PFSK-1 (cell line): ENCODE data around the gene LAMA1.

Experiments used
- FOXP2 ChIP-seq: optimal IDR thresholded peaks from 2 replicates; pipeline ENCODE3; 2011; ENCODE audit warnings: borderline replicate concordance, control low read depth, inconsistent platforms; ENCODE audit not compliant: insufficient read depth; ENCODE audit errors: extremely low read length, extremely low read depth
- POLR2AphosphoS5 ChIP-seq: IDR thresholded peaks from 2 replicates; pipeline ENCODE4 v1.6.1; 2012; ENCODE audit warnings: low read depth, mild to moderate bottlenecking, control low read depth, low read length, moderate library complexity
- REST ChIP-seq, 2 experiments: IDR thresholded peaks; 2 replicates each; pipeline versions ENCODE4 v1.6.1 to v1.8.0; 2011 to 2012; ENCODE audit warnings: low read depth in 2 of 2, low read length in 2 of 2, control low read depth in 1 of 2, inconsistent platforms in 1 of 2, mild to moderate bottlenecking in 1 of 2, moderate library complexity in 1 of 2; ENCODE audit not compliant: insufficient read depth in 1 of 2
- SIN3A ChIP-seq: IDR thresholded peaks from 2 replicates; pipeline ENCODE4 v1.6.1; 2012; ENCODE audit warnings: mild to moderate bottlenecking, low read length, moderate library complexity, borderline replicate concordance; ENCODE audit not compliant: insufficient read depth
- TAF1 ChIP-seq: IDR thresholded peaks from 2 replicates; pipeline ENCODE4 v1.6.1; 2012; ENCODE audit warnings: low read length, control low read depth, borderline replicate concordance; ENCODE audit not compliant: insufficient read depth

The LAMA1 gene

GRCh38 chr18:7147399-7147798 lies 29.8 kb upstream of the LAMA1 start:
- TF ChIP-seq REST (IDR thresholded peaks at IDR 0.05; ENCODE audit: insufficient read depth in 1 of 2, low read depth in 2 of 2, low read length in 2 of 2) = no peak
- TF ChIP-seq SIN3A = no peak
- no peak for TF ChIP-seq POLR2AphosphoS5

- TF ChIP-seq REST (IDR thresholded peaks at IDR 0.05; ENCODE audit: insufficient read depth in 1 of 2, low read depth in 2 of 2, low read length in 2 of 2) = no peak
- TF ChIP-seq SIN3A = no peak
- TF ChIP-seq FOXP2 = no peak
- TF ChIP-seq POLR2AphosphoS5 = no peak
- TF ChIP-seq TAF1 = no peak
Observed at GRCh38 chr18:7146067-7146466, 28.5 kb upstream of the LAMA1 start.

DNA sequence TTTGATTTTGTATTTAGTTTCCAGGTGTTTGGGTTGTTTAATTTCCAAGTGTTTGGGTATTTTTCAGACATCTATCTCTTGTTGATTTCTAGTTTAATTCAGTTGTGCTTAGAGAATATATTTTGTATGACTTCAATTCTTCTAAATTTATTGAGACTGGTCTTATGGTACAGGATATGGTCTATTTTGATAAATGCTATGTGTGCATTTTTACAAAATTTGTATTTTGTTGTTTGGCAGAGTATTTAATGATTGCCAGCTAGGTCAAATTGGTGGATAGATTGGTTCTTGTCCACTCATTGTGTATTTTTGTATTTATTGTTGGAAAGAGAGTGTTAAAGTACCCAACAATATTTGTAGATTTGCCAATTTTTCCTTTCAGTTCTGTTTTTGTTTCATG lies 23.7 kb upstream of the LAMA1 start:
- TF ChIP-seq TAF1 = no peak
- TF ChIP-seq FOXP2 = no peak
- no peak for TF ChIP-seq REST (IDR thresholded peaks at IDR 0.05; ENCODE audit: insufficient read depth in 1 of 2, low read depth in 2 of 2, low read length in 2 of 2)
- no peak for TF ChIP-seq SIN3A

DNA sequence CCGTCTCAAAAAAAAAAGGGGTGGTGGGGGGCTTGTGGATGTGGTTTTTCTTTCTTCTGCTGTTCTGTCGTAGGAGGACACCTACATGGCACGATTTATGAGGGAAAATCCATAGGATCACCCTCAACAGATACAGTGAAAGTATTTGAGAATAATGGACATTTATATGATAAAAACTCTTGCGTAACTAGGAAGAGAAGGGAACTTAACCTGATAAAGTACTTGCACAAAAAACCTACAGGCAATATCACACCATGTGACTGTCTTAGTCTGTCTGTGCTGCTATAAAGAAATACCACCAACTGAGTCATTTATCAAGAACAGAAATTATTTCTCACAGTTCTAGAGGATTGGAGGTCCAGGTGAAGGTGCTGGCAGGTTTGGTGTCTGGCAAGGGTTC lies 21.8 kb upstream of the LAMA1 start:
- TF ChIP-seq TAF1 = no peak
- TF ChIP-seq FOXP2 = no peak
- TF ChIP-seq POLR2AphosphoS5 = no peak
- no peak for TF ChIP-seq SIN3A

GRCh38 chr18:7133181-7133580 lies 15.6 kb upstream of the LAMA1 start:
- TF ChIP-seq TAF1 = no peak
- no peak for TF ChIP-seq REST (IDR thresholded peaks at IDR 0.05; ENCODE audit: insufficient read depth in 1 of 2, low read depth in 2 of 2, low read length in 2 of 2)
- no peak for TF ChIP-seq POLR2AphosphoS5
- no peak for TF ChIP-seq SIN3A
